ENCODE measurements around the gene KLHL33.
"Not testable (repeated sequence)": the region's sequence is repeated elsewhere in the genome, so short reads cannot be mapped to it uniquely, and the experiment has no call there.

KLHL33 gene

DNA sequence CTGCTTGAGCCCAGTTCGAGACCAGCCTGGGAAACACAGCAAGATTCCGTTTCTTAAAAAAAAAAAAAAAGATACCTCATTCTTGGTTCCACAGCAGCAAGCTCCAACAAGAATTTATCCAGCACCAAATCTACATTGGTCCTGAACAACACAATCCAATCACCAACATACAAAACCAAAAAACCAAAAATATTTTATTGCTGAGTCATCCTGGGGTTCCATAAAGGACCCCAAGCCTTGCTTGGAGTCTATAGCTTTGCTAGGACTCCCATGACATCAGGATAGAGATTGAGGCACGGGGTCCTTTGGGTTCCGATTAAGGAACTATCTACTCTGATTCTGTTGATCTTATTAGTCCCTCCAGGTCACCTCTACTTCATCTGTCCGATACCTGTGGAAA, 10.9 kb upstream of the KLHL33 start:
- ATAC-seq: no peak

GRCh38 chr14:20443650-20444049, 7.7 kb upstream of the KLHL33 start:
- not testable (repeated sequence) for ATAC-seq

- ATAC-seq: no peak
These were observed 5.5 kb upstream of the KLHL33 start for GRCh38 chr14:20441461-20441860.

GRCh38 chr14:20440882-20441281, 4.9 kb upstream of the KLHL33 start:
- ATAC-seq: peak; percentile 75 to 83

- peak in 1 of 2 donors; percentile 14 for ATAC-seq
These were observed 4.5 kb upstream of the KLHL33 start for GRCh38 chr14:20440465-20440864.

- no peak for ATAC-seq
These were observed 2.7 kb upstream of the KLHL33 start for GRCh38 chr14:20438664-20439063.

GRCh38 chr14:20436363-20436755, 393 bp upstream of the KLHL33 start:
- ATAC-seq: no peak

- ATAC-seq: no peak
These were observed 1.0 kb downstream of the KLHL33 start for GRCh38 chr14:20434701-20435581.

GRCh38 chr14:20429801-20430669, 5.9 kb downstream of the KLHL33 start:
- peak in 1 of 2 donors; percentile 10 for ATAC-seq

GRCh38 chr14:20428802-20429201, 7.2 kb downstream of the KLHL33 start:
- ATAC-seq: no peak

GRCh38 chr14:20428010-20428365, 8.0 kb downstream of the KLHL33 start:
- no peak for ATAC-seq

DNA sequence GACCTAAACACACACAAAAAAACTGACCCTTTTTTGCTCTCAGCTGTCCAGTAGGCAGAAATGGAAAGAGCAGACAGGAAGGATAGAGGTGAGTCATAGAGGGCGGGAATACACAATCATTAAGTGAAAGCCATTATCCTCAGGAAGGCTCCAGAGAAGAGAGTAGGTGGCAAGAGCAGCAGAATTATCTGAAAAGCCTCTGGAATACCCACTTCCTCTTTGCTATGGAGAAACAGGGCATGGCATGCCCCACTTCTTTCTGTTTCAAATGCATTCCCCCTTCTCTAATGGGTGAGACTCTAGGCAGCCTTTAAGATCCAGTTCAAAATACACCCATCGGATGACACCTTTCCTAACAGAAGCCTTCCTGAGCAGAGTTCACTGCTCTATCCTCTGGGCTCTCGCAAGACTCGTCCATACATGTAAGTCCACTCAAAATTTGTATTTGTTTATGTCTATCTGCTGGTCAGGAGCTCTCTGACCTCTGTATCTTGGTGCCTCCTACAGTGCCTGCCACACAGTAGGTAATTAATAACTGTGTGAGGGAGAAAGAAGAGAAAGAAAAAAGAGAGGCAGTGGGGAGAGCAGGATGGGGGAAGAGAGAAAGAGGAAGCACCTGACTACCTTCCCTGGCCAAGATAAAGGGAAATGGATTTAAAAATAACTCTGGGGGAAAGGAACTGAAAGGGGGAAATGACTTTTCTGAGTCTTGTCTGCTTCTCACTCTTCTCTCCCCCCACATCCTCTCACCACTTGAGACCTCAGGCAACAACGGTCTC, 8.5 kb downstream of the KLHL33 start:
- ATAC-seq: peak; percentile 33 to 48

DNA sequence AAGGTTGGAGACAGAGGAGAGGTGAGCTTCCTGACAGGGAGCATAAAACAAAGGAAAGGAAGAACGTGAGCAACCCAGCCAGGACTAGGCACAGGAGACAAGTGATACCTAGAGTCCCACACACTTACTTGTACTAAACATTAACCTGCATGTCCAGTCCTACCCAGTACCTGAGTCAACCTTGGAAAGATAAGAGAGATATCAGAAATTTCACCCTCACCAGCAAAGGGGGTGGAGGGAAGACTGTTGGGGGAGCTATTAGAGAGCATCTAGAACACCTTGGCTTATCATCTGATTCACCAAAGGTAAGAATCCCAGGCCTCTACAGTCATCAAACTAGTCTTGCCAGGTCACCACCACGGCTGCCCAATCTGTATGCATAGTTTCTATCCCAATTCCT, 11.1 kb downstream of the KLHL33 start:
- no peak for ATAC-seq

DNA sequence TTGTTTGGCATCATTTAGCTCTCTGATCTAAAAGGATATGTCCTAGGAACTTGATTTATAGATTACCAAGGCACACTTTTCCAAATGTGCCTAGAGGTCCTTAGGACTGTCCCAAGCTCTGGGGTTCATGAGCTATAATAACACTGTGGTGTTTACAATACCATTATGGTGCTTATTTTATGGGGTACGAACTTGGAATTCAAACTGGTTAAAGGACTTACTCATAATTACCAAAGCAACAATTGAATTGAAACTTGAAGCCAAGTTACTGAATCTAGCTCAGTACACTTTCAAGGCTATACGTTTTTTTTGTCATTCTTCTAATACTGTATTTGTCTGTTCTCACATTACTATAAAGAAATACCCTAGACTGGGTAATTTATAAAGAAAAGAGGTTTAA, 13.1 kb downstream of the KLHL33 start:
- no peak for ATAC-seq

- ATAC-seq: no peak
These were observed 14.7 kb downstream of the KLHL33 start for GRCh38 chr14:20421267-20421666.

DNA sequence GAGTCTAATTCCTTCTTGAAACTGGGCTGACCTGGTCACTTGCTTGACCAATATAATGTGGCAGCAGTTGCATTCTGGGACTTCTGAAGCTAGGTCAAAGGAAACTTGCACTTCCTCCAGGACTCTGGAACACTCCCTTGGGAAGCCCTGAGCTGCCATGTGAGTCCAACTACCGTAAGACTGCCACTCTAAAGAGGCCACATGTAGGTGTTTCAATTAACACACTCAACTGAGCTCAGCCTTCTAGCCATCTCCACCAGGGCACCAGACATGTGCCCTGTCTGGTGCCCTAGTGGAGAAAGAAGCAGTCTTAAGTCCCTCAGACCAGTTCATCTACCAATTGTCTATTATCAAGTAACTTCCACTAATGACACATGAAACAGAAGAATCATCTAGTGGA, 16.5 kb downstream of the KLHL33 start:
- ATAC-seq: peak; percentile 34 to 35

DNA sequence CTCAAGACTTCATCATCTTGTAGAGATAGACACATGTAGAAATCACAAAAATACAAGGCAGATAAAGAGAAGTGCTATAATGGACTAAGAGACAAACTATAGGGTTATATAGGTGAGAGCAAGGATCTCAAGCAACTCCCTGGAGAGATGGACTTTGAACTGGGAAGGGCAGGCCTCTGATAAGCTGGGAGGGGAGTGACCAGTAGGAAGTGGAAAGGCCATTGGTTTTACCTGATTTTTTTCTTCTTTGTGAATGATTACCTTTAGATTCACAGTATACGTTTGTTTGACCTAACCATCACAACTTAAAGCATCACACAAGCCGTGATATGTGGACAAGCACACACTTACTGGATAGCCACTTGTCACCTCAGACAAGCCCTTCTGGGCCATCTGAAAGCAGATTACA, 17.5 kb downstream of the KLHL33 start:
- ATAC-seq: no peak

GRCh38 chr14:20417250-20418186, 18.4 kb downstream of the KLHL33 start:
- ATAC-seq: no peak

DNA sequence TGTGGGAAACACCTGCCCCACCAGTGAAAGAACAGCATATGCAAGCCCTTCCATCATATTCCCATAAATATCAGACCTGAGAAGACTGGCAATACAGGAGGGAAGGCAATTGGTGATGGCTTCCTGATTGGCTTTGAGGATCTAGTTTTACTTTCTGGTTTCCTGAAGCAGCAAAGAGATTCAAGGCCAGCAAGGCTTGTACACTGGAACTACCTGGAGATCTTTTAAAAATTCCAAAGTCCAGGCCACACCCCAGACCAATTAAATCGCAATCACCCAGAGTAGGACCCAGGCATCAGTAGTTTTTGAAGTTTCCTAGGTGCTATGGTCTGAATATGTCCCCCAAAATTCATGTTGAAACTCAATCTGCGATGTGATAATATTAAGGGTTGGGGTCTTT, 19.7 kb downstream of the KLHL33 start:
- ATAC-seq: no peak

DNA sequence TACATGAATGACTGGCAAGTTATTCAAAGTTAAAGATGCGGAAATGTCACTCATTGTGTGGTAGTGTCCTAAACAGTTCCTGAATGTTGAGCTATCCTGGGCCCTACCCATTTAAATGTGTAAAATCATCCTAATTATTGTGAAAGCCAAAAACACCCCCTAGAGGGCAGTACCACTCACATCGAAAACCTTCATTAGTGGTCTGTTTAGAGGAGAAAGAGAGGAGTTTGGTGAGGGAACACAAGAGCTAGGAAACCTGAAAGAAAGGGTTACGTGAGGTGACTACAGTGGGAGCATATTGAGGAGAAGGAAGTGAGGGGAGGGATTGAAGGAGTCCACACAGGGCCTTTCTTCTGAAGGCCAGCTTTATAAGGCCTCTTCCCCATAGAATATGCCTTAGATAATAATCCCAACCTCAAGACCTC, 20.2 kb downstream of the KLHL33 start:
- ATAC-seq: peak in 1 of 2 donors; percentile 25

DNA sequence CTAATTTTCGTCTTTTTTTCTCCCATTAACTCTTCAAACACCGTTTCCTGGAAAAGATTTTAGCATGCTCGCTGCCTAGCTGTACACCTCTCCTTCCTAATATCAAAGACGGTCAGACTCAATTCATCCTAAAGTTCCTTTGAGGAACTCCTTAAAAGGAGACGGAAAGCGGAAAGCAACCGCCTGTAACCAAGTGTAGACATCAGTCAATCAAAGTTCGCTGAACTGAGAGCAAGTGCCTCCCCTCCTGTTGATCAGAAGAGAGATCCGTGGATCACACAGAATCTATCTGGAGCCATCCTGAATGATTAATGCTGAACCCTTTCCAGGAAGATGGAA, 22.3 kb downstream of the KLHL33 start:
- ATAC-seq: peak; percentile 27 to 30
